ENCODE data around the gene LRRC23. TPM values are rescaled to one million over a fixed set of nuclear protein-coding genes. Genes with fewer than 3 reads are reported as not detected.
"Not testable (repeated sequence)": the region's sequence is repeated elsewhere in the genome, so short reads cannot be mapped to it uniquely, and the experiment has no call there.

The LRRC23 gene, protein sequence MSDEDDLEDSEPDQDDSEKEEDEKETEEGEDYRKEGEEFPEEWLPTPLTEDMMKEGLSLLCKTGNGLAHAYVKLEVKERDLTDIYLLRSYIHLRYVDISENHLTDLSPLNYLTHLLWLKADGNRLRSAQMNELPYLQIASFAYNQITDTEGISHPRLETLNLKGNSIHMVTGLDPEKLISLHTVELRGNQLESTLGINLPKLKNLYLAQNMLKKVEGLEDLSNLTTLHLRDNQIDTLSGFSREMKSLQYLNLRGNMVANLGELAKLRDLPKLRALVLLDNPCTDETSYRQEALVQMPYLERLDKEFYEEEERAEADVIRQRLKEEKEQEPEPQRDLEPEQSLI
- total RNA-seq = 11.1 and 12.1 TPM in 2 replicates
- 19.3 TPM for polyA plus RNA-seq (2012)

DNA sequence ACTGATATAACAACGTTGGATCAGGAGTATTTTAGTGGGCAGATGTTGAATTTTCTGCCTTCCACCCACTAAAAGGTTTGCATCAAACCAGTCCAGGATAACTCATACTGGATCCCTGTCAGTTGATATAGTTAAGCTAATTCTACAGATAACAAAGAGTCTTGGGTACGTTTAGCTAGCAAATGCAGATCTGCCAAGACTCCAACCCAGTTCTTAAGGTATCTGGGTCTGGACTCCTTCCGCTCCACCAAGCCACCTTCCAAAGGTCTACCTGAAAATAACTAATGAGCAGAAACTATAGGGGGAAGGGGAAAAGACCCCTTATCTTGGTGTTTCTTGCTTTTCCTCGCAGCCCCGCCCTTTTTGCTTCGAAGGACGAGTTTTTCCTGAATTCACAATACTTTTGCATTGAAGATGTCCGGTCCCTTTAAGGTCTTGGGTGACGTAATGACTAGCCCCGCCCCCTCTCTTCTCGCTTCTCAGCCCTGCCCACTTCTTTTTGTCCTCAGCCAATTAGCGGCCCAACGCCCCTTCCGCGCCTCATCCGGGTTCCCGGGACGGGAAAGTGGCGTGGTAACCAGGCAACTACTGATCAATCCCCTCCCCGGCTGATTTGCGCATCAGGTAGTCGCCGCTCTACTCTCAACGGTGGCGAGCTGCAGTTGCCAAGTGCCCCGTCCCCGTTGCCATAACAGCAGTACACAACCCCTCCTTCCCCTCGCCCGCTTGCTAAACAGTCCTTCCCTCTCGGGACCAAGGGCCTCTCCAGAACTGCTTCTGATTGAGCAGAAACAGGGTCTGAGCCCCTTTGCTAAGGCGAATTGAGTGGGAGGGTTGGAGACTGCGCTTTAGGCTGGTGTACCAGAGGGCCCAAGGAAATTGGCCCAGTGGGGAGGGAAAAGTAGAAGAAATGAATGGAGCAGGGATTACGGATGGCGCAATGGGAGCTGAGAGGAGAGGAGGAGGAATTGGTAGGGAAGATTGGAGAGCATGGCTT lies at the start of gene LRRC23:
Gene LRRC23, plus strand, starts transcription at position 543 of the 997 bp plus-strand sequence. CDS start 812 bp downstream, outside the sequence.
- peak; percentile 95 for DNase-seq (ENCODE audit: low read depth)

DNA sequence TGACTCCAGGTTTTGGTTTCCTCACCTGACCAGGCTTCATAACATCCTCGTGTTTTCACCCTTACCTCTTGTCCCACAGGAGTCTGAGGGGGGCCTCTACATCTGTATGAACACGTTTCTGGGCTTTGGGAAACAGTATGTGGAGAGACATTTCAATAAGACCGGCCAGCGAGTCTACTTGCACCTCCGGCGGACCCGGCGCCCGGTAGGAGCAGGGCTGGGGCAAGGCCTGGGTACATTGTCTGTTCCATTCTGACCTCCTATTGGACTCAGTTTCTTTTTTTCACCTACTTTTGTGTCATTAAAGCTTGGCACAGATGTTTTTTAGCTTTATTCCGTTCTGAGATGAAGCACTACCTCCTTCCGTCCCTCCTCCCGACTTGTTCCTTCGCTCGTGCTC lies 49.3 kb upstream of the LRRC23 start:
- no peak for DNase-seq (ENCODE audit: low read depth)

DNA sequence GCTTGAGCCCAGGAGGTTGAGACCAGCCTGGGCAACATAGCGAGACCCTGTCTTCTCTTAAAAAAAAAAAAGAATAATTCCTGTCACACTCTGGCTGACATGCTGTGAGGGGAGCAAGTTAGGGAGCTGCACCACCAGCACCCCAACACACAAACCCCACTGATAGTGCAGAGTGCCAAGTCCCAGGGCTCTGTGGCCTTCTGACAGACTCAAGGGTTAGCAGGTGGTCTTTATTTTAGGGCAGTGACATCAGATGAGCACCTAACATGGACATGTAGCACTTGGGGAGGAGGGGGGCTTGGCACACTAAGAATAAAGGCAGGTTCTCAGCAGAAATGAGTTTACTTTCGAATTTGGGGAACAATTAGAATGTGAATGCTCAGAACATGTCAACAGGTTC lies 45.8 kb upstream of the LRRC23 start:
- peak; percentile 84 for DNase-seq (ENCODE audit: low read depth)

DNA sequence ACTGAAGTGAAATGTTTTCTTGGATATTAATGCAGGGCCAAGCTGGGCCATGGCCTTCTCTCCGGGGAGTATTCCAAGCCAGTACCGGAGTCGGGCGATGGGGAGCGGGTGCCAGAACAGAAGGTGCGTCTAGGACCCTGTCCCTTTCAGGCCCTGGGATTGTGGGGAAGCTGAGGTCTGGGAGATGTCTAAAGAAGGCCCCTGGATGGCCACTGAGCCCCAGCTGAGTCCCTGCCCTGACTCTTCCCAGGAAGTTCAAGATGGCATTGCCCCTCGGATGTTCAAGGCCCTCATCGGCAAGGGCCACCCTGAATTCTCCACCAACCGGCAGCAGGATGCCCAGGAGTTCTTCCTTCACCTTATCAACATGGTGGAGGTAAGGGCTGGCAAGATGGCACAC lies 44.5 kb upstream of the LRRC23 start:
- DNase-seq (ENCODE audit: low read depth) = no peak

DNA sequence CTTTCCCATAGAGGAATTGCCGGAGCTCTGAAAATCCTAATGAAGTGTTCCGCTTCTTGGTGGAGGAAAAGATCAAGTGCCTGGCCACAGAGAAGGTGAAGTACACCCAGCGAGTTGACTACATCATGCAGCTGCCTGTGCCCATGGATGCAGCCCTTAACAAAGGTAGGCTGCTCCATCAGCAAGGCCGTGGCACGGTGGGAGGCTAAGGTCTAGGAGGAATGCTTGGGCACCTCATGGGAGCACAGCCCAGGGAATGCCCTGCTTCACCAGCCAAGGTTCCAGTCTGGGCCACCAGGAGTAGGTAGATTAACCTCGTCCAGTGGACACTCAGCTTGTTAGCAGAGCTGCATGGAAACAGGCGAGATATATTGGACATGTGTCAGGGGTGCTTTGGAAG lies 43.7 kb upstream of the LRRC23 start:
- no peak for DNase-seq (ENCODE audit: low read depth)

DNA sequence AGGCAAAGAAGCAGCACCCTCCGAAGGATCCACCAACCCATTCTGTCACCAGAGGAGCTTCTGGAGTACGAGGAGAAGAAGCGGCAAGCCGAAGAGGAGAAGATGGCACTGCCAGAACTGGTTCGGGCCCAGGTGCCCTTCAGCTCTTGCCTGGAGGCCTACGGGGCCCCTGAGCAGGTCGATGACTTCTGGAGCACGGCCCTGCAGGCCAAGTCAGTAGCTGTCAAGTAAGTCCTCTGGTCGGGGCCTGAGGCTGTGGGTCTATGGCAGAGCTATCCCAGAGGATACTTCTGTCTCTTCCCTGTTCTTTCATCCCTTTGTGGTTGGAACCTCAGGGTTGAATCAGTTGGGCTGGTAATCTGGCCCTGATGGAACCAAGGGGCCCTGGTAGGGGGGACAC lies 43.2 kb upstream of the LRRC23 start:
- no peak for DNase-seq (ENCODE audit: low read depth)

DNA sequence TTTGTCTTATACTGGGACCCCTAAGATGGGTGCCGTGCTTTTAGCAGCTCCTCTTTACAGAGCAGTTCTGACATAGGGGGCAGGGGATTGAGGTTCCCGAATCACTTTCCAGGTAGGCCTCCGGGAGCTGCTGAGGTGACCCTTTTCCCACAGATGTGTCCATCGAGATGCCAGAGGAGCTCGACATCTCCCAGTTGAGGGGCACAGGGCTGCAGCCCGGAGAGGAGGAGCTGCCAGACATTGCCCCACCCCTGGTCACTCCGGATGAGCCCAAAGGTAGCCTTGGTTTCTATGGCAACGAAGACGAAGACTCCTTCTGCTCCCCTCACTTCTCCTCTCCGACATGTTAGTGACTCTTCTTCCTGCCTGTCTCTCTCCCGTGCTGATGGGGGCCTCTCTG lies 41.6 kb upstream of the LRRC23 start:
- no peak for DNase-seq (ENCODE audit: low read depth)

DNA sequence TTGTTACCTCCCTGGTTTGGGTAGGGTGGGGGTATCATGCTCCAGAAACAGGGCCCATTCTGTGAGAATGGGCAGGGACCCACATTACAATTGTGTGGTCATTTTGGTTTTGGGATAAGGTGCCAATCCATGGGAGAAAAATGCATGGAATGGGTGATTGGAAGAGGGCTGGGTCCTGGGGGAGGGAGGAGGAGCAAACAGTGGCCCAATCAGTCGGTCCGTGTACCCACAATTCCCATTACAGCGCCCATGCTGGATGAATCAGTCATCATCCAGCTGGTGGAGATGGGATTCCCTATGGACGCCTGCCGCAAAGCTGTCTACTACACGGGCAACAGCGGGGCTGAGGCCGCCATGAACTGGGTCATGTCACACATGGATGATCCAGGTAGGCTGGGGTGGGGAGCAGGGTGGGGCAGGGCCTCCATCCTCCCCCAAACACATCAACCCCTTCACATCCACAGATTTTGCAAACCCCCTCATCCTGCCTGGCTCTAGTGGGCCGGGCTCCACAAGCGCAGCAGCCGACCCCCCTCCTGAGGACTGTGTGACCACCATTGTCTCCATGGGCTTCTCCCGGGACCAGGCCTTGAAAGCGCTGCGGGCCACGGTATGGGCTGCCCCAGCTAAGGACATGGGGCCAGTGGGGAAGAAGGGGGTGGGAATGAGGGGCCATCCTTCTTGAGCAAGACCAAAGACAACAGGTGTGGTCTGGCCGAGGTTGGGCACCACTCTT lies 40.9 kb upstream of the LRRC23 start:
- DNase-seq (ENCODE audit: low read depth) = no peak

DNA sequence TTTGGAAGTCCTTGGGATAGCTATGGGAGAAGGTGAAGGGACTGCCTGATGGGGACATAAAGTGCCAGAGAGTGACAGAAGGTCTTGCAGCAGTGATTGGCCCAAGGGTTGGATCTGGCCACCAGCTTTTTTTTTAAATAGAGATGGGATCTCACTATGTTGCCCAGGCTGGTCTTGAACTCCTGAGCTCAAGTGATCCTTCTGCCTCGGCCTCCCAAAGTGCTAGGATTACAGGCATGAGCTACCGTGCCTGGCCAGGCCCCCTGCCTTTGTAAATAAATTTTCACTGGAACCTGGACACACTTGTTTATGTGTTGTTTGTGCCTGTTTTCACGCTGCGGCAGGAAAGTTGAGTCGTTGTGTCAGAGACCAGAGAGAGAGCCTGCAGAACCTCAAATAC lies 39.3 kb upstream of the LRRC23 start:
- DNase-seq (ENCODE audit: low read depth) = not testable (repeated sequence)

DNA sequence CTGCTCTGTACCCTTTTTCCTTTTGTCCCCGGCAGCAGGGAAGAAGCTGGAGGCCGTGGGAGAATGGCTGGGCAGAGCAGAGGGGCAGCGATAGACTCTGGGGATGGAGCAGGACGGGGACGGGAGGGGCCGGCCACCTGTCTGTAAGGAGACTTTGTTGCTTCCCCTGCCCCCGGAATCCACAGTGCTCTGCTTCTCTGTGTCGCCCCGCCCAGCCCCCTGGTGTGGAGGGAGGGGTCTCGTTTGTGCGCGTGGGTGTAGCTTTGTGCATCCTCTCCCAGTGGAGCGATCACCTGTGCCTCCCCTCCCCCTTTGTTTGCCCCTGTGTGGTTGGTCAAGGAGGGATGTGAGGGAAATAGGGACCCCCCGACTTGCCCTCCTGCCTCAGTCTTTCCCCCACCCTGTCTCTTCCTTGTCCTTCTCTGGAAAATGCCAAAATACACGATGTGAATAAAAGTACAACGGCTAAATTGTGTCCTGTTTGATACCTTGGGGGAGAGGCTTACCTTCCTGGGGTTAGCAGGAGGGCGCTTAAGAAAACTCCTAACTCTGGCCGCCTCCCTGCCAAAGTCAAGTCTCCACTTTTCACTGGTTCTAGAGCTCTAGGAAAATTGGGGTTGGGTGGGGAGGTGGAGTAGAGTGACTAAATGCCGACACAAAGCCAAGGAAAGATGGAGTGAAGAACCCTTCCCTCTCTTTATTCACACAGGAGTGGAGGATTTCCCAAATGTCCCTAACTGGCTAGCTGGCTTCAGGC lies 38.3 kb upstream of the LRRC23 start:
- no peak for DNase-seq (ENCODE audit: low read depth)

DNA sequence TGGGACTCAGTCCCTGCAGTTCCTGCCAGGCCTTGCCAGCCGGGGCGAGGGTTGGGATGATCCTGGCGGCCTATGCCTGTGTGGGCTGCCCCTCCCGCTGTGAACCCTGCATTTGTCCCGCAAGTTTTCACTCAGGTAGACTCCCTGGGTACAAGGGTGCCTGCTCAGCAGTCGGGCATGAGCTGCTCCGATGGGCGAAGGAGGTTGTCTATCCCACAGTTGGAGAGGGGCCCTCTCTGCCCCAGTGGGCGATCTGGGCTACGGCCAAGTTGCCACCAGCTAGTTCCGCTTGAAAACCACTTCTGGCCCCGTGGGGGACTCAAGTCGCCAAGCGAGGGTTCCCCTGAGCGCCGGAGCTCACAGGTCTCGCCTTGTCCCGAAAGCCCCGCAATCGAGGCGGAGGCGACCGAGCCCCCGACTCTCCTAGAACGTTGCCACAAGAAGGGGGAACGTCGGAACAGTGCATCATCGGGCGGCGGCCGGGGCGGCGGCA lies 37.7 kb upstream of the LRRC23 start:
- DNase-seq (ENCODE audit: low read depth) = no peak

DNA sequence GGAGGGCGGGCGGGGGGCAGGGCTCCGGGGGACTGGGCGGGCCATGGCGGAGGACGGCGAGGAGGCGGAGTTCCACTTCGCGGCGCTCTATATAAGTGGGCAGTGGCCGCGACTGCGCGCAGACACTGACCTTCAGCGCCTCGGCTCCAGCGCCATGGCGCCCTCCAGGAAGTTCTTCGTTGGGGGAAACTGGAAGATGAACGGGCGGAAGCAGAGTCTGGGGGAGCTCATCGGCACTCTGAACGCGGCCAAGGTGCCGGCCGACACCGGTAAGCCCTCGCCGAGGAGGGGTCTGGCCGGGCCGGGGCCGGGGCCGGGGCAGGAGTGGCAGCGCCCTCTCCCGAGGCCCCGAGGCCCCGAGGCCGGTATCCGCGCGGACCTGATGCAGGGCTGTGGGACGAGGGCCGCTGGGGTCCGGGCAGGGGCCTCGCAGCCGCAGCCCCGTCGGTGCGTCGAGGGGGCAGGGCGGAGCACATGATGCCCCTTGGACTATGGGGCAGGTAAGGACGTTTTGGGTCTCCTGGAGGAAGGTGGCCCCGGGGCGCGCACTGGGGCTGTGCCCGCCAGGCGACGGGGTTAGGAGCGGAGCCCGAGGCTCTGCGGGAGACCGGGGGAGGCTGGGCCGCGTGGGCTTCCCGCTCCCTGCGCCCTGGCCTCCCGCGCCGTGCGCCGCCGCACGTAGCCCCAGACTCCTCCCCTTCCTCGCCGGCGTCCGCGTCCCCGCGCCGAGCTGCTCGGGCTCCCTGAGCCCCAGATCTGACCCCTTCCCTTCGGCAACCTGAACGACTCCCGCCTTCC lies 37.0 kb upstream of the LRRC23 start, which contains the start of gene TPI1:
Gene TPI1, plus strand, starts transcription at position 119 of the 798 bp plus-strand sequence. Its CDS starts 36 bp downstream, at position 155.
- peak; percentile 77 for DNase-seq (ENCODE audit: low read depth)

DNA sequence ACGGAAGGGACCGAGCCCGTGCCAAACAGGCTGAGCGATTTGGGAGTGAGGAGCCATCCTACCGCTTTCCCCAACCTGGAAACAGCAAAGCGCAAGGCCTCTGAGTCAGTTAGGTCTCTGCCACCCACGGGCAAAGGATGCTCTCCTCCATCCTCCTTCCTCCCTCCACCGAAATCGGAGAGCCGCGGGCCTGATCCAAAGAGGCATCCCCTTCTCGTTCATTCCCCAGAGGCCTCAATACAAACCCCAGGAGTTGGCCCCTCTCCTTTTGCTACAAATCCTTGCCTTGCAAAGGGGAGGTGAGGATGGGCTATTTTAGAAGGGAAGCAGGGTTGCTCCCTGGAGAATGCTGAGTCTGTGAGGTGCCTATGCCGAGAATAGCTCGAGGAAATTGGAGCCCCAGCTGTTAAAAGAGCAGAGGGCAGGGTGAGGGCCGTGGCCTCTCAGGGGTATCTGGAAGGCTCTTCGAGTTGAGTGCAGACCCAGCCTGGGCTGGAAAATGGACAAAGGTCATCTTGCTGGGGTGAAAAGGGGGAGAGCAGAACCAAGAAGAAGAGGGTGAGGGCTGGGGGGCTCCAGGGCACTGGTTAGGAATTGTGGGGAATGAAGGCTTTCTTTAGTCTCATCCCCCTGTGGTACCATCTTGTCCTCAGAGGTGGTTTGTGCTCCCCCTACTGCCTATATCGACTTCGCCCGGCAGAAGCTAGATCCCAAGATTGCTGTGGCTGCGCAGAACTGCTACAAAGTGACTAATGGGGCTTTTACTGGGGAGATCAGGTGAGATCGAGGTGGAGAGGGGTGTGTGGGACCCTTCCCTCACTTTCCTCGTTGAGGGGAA lies 36.2 kb upstream of the LRRC23 start:
- DNase-seq (ENCODE audit: low read depth) = peak; percentile 70

DNA sequence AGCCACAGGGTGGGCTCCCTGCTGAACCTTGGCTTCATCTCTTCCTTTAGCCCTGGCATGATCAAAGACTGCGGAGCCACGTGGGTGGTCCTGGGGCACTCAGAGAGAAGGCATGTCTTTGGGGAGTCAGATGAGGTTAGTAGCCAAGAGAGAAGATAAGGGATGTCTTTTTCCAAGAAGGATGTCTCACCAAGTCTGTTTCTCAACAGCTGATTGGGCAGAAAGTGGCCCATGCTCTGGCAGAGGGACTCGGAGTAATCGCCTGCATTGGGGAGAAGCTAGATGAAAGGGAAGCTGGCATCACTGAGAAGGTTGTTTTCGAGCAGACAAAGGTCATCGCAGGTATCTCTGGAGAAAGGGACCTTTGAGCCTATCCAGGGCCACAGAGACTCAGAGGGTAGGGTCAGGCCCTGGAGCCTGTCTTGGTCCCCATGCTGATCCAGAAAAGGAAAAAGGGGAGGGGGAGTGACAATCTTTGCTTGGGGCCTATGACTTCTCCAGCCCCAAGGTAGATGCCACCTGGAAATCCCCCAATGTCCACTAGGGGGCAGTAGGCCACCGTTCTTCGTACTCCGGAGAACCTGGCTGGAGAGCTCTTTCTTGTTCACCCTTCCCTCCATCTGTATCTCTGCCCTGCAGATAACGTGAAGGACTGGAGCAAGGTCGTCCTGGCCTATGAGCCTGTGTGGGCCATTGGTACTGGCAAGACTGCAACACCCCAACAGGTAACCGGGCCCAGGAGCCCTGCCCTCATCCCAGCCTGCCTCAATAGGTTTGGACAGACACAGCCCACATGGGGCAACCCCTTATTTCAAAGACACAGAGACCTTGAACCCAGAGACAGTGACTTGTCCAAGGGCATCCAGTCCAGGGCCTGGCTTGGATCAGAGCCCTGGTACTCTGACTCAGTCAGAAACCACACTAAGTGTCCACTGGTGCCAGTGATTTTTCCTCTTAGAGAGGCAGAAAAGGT lies 35.3 kb upstream of the LRRC23 start:
- DNase-seq (ENCODE audit: low read depth) = peak; percentile 79

DNA sequence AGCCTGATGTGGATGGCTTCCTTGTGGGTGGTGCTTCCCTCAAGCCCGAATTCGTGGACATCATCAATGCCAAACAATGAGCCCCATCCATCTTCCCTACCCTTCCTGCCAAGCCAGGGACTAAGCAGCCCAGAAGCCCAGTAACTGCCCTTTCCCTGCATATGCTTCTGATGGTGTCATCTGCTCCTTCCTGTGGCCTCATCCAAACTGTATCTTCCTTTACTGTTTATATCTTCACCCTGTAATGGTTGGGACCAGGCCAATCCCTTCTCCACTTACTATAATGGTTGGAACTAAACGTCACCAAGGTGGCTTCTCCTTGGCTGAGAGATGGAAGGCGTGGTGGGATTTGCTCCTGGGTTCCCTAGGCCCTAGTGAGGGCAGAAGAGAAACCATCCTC lies 34.3 kb upstream of the LRRC23 start:
- DNase-seq (ENCODE audit: low read depth) = not testable (repeated sequence)

DNA sequence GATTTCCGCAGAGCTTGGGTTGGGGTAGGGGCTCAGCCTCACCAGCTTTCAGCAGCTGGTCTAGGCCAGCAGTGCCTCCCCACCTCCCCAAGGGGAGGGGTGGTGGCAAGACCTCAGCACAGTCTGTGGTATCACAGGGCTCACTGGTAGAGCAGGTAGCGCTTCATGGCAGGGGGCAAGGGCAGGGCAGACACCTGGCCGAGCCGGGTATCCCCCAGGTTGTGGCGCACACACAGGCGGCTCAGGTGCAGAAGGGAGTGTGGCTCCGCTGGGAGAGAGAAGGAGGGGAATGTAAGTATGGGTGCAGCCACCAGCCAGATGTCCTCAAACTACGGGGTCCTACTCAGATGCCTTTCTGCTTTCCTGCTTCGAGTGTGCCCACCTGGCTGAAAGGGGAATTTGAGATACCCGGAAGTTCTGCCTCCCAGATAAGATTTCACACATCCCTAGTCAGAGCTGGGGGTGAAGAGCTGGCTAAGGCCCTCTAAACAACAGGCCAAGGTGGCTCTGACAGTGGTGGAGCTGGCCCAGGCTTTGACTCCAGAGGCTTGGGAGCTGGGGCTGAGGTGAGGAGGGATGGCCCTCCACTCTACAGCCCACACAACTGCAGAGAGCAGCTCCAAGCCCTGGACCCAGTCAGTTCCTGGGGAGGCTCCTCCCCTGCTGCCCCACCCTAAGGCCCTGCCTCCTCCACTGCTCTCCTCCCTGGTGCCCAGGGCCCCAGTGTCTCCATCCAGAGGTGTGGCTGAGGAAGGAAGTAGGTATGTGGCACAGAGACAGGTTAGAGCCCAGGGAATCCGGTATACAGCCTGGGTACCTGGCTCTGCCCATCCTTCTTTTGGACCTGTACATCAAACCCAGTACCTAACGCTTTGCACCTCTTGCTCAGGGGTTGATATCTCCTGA lies 33.3 kb upstream of the LRRC23 start:
- DNase-seq (ENCODE audit: low read depth) = peak; percentile 34
